Upper lobe of right lung (tissue), 1 donor: ENCODE measurements around the gene SMAD3. TPM values are rescaled to one million over a fixed set of nuclear protein-coding genes. Genes with fewer than 3 reads are reported as not detected.

Experiments used
- ATAC-seq: fragments of 200-7000 bp; cut with Tn5 transposase; one replicate; pipeline ENCODE4 v1.9.1; 2020; ENCODE audit warnings: mild to moderate bottlenecking, moderate library complexity
- DNase-seq: peaks from one replicate; pipeline ENCODE4 v3.0.0-alpha.2; 2020
- H3K27ac ChIP-seq: fragments of 200-600 bp; one replicate; pipeline ENCODE4 v1.8.0; 2022
- H3K27me3 ChIP-seq: fragments of 200-600 bp; one replicate; pipeline ENCODE4 v1.8.0; 2022; ENCODE audit warnings: mild to moderate bottlenecking
- H3K36me3 ChIP-seq: fragments of 200-600 bp; one replicate; pipeline ENCODE4 v1.8.0; 2022
- H3K4me1 ChIP-seq: fragments of 200-600 bp; one replicate; pipeline ENCODE4 v1.8.0; 2022
- H3K4me3 ChIP-seq: fragments of 200-600 bp; one replicate; pipeline ENCODE4 v1.8.0; 2022; ENCODE audit warnings: mild to moderate bottlenecking
- H3K9me3 ChIP-seq: fragments of 200-600 bp; one replicate; pipeline ENCODE4 v1.8.0; 2022
- intact Hi-C: fragments of 100-400 bp; cut with DNase I; formaldehyde crosslinking; loops from one replicate; pipeline ENCODE4 v1.11.0; 2022
- total RNA-seq: library from RNA; stranded (reverse); fragmentation: NEBNext Ultra II Directional; extraction: Animal tissue kit (Norgen Biotek cat#: 25700); gene quantifications from one replicate; pipeline ENCODE4 v1.2.1, GENCODE V29; 2021
- TF ChIP-seq, protein P1 (sequence below): fragments of 200-600 bp; IDR thresholded peaks from one replicate; pipeline ENCODE4 v1.8.0; 2022; ENCODE audit warnings: antibody characterized with exemption
- donor health status: DM: no; HTN: yes; CAD: no; lungs with severe emphysema.

SMAD3 gene
- total RNA-seq, 1 donor from 2014 or later, result 31.6 TPM

DNA sequence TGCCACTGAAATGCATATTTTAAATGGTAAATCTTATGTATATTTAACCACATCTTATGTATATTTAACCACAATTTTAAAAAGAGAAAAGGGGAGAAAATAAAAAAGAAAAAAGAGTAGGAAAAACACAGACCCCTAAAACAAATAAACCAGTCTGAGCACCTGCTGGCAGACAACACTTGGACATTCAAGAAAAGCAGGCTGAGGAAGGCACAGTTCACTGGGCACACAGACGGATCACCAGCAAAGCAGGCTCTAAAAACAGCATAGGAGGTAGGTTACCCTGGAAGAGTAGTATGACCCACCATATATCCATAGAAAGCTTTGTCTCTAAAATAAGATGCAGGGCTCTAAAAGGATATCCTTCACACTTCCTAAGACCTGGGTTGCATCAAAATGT is 162.0 kb downstream of the SMAD3 start:
- TF ChIP-seq, protein P1, sequence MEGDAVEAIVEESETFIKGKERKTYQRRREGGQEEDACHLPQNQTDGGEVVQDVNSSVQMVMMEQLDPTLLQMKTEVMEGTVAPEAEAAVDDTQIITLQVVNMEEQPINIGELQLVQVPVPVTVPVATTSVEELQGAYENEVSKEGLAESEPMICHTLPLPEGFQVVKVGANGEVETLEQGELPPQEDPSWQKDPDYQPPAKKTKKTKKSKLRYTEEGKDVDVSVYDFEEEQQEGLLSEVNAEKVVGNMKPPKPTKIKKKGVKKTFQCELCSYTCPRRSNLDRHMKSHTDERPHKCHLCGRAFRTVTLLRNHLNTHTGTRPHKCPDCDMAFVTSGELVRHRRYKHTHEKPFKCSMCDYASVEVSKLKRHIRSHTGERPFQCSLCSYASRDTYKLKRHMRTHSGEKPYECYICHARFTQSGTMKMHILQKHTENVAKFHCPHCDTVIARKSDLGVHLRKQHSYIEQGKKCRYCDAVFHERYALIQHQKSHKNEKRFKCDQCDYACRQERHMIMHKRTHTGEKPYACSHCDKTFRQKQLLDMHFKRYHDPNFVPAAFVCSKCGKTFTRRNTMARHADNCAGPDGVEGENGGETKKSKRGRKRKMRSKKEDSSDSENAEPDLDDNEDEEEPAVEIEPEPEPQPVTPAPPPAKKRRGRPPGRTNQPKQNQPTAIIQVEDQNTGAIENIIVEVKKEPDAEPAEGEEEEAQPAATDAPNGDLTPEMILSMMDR, result no peak
- intact Hi-C loops, result no loop called here
- no peak overlapping the region for H3K27ac ChIP-seq
- no peak overlapping the region for H3K4me3 ChIP-seq
- no peaks in the 10 kb centered on the region for H3K27me3 ChIP-seq
- H3K4me1 ChIP-seq, result no peaks in the 10 kb centered on the region
- ATAC-seq (no peak), DNase-seq (no peak)
- H3K36me3 ChIP-seq, result peaks cover 30% of the 10 kb centered on the region
- no peaks in the 10 kb centered on the region for H3K9me3 ChIP-seq

DNA sequence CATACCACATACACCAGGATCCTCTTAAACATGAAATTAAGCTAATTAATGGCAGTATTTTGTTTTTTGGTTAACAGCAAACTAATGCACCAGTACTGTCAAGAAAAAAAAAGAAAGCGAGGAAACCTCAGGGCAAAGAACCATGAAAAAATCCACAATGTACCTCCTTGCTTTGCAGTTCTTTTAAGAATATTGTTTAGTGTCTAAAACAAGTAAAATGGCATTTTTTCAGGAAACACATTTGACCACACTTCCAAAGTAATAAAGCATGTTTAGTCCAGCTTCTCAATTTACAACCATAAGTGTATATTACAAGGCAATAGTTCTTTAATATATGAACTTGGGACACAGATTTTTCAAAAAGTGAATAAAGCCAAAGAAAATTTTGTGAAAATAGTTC is 162.4 kb downstream of the SMAD3 start:
- no peak for DNase-seq
- no peaks in the 10 kb centered on the region for H3K27me3 ChIP-seq
- H3K9me3 ChIP-seq, result no peaks in the 10 kb centered on the region
- no peaks in the 10 kb centered on the region for H3K4me1 ChIP-seq
- intact Hi-C loops, result no loop called here
- ATAC-seq, result no peak
- peaks cover 35% of the 10 kb centered on the region for H3K36me3 ChIP-seq
- H3K27ac ChIP-seq, result no peak overlapping the region
- no peak overlapping the region for H3K4me3 ChIP-seq
- TF ChIP-seq, protein P1, result no peak

DNA sequence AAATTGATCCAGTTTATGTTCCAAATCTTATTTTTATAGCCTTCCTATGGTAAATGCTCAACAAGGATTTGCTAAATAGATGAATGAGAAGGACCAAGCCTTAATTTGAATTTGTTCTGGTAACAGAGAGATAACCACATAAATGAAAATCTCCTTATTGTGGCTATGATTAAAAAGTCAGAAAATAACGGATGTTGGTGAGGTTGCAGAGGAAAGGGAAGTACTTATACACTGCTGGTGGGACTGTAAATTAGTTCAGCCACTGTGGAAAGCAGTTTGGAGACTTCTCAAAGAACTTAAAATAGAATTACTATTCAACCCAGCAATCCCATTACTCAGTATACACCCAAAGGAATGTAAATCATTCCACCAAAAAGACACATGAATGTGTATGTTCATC is 162.9 kb downstream of the SMAD3 start:
- Histone ChIP-seq H3K27ac (no peak overlapping the region), H3K4me3 (no peak overlapping the region), H3K9me3 (no peaks in the 10 kb centered on the region), H3K27me3 (no peaks in the 10 kb centered on the region), H3K36me3 (peaks cover 39% of the 10 kb centered on the region), H3K4me1 (no peaks in the 10 kb centered on the region)
- ATAC-seq (no peak), DNase-seq (no peak)
- intact Hi-C loops, result no loop called here
- TF ChIP-seq, protein P1, result no peak

DNA sequence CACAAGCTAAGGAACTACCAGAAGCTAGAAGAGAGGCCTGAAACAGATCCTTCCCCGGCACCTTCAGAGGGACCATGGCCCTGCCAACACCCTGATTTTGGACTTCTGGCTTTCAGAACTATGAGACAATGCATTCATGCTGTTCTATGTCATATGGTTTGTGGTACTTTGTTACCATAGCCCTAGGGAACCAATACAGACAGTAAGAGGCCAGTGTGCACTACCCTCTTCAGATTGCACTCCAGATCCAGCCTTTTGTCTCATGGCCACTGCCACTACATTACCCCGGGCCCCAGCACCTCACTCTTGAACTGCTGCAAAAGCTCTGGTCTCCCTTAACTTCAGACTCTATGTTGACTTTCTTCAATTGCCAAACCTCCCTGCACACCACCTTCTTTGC is 165.1 kb downstream of the SMAD3 start:
- DNase-seq (no peak), ATAC-seq (no peak)
- Histone ChIP-seq H3K4me3 (no peak overlapping the region), H3K27ac (no peak overlapping the region), H3K36me3 (peaks cover 57% of the 10 kb centered on the region), H3K4me1 (no peaks in the 10 kb centered on the region), H3K27me3 (no peaks in the 10 kb centered on the region), H3K9me3 (no peaks in the 10 kb centered on the region)
- TF ChIP-seq, protein P1, result no peak
- intact Hi-C loops, result no loop called here

DNA sequence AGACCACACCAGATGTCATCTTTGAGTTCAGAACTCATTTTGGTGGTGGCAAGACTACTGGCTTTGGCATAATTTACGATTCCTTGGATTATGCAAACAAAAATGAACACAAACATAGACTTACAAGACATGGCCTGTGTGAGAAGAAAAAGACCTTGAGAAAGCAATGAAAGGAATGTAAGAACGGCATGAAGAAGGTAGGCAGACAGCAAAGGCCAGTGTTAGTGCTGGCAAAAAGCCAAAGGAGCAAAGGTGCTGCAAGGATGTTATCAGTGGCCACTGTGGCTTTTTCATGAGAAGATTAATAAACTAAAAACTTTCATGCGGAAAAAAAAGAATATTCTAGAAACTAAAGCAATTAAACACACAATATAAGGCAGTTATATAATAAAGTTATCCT is 167.2 kb downstream of the SMAD3 start:
- TF ChIP-seq, protein P1, result no peak
- no peaks in the 10 kb centered on the region for H3K4me1 ChIP-seq
- ATAC-seq (no peak), DNase-seq (no peak)
- intact Hi-C loops, result no loop called here
- no peak overlapping the region for H3K27ac ChIP-seq
- no peaks in the 10 kb centered on the region for H3K27me3 ChIP-seq
- H3K36me3 ChIP-seq, result peaks cover 57% of the 10 kb centered on the region
- no peak overlapping the region for H3K4me3 ChIP-seq
- no peaks in the 10 kb centered on the region for H3K9me3 ChIP-seq
